SK-N-SH treated with all-trans-retinoic acid at 6 μM for 48 hours (cell line): ENCODE results near the gene PDE9A.

Experiments
- ISL1 ChIP-seq: fragments of 250-450 bp; sonication (Bioruptor Pico); IDR thresholded peaks from 2 replicates; pipeline ENCODE4 v2.1.2; 2022; ENCODE audit warnings: mild to moderate bottlenecking, moderate library complexity
- RARB ChIP-seq: fragments of 250-450 bp; sonication (Bioruptor Pico); IDR thresholded peaks from 2 replicates; pipeline ENCODE4 v1.8.0; 2021; ENCODE audit warnings: mild to moderate bottlenecking, moderate library complexity
- TF ChIP-seq, protein P1 (sequence below): fragments of 250-450 bp; sonication (Bioruptor Pico); IDR thresholded peaks from 2 replicates; pipeline ENCODE4 v1.8.0; 2020; ENCODE audit warnings: mild to moderate bottlenecking, moderate library complexity, borderline replicate concordance
- TF ChIP-seq, protein P2 (sequence below): fragments of 250-450 bp; sonication (Bioruptor Pico); IDR thresholded peaks from 2 replicates; pipeline ENCODE4 v1.5.0; 2020; ENCODE audit warnings: mild to moderate bottlenecking, moderate library complexity

DNA sequence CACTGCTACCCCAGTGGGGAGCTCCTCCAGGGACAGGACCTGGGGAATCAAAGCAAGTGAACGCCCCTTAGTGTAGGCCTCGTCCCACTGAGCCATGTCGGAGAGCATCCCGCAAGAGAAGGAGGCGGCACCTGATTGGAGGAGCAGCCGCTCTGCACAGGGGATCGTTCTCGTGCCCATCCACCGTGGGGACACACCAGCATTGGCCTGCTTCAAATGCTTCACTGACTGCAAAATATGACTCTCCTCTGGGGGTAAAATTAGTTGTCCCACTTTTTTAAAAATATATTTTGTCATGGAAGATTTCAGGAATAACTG, 111.0 kb downstream of the PDE9A start:
- TF ChIP-seq ISL1 (CRISPR knock-in tag) (no peak), RARB (CRISPR knock-in tag) (no peak)
- TF ChIP-seq, protein P1, sequence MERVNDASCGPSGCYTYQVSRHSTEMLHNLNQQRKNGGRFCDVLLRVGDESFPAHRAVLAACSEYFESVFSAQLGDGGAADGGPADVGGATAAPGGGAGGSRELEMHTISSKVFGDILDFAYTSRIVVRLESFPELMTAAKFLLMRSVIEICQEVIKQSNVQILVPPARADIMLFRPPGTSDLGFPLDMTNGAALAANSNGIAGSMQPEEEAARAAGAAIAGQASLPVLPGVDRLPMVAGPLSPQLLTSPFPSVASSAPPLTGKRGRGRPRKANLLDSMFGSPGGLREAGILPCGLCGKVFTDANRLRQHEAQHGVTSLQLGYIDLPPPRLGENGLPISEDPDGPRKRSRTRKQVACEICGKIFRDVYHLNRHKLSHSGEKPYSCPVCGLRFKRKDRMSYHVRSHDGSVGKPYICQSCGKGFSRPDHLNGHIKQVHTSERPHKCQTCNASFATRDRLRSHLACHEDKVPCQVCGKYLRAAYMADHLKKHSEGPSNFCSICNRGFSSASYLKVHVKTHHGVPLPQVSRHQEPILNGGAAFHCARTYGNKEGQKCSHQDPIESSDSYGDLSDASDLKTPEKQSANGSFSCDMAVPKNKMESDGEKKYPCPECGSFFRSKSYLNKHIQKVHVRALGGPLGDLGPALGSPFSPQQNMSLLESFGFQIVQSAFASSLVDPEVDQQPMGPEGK (CRISPR knock-in tag), result no peak
- TF ChIP-seq, protein P2, sequence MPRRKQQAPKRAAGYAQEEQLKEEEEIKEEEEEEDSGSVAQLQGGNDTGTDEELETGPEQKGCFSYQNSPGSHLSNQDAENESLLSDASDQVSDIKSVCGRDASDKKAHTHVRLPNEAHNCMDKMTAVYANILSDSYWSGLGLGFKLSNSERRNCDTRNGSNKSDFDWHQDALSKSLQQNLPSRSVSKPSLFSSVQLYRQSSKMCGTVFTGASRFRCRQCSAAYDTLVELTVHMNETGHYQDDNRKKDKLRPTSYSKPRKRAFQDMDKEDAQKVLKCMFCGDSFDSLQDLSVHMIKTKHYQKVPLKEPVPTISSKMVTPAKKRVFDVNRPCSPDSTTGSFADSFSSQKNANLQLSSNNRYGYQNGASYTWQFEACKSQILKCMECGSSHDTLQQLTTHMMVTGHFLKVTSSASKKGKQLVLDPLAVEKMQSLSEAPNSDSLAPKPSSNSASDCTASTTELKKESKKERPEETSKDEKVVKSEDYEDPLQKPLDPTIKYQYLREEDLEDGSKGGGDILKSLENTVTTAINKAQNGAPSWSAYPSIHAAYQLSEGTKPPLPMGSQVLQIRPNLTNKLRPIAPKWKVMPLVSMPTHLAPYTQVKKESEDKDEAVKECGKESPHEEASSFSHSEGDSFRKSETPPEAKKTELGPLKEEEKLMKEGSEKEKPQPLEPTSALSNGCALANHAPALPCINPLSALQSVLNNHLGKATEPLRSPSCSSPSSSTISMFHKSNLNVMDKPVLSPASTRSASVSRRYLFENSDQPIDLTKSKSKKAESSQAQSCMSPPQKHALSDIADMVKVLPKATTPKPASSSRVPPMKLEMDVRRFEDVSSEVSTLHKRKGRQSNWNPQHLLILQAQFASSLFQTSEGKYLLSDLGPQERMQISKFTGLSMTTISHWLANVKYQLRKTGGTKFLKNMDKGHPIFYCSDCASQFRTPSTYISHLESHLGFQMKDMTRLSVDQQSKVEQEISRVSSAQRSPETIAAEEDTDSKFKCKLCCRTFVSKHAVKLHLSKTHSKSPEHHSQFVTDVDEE (CRISPR knock-in tag), result no peak
